Testis (tissue), 2 donors: ENCODE results near the gene NRCAM.

Experiments used
- CTCF ChIP-seq, 3 experiments: fragments of 450-650 bp in 2 of 3; fragments of 200-600 bp in 1 of 3; sonication (generic) in 1 of 3; IDR thresholded peaks; one replicate each; pipeline ENCODE4 v1.5.1; 2016 to 2019; ENCODE audit warnings: antibody characterized with exemption in 3 of 3, mild to moderate bottlenecking in 2 of 3, moderate library complexity in 1 of 3
- POLR2A ChIP-seq: fragments of 450-650 bp; IDR thresholded peaks from one replicate; pipeline ENCODE4 v1.6.1; 2017; ENCODE audit warnings: antibody characterized with exemption, mild to moderate bottlenecking, moderate library complexity

DNA sequence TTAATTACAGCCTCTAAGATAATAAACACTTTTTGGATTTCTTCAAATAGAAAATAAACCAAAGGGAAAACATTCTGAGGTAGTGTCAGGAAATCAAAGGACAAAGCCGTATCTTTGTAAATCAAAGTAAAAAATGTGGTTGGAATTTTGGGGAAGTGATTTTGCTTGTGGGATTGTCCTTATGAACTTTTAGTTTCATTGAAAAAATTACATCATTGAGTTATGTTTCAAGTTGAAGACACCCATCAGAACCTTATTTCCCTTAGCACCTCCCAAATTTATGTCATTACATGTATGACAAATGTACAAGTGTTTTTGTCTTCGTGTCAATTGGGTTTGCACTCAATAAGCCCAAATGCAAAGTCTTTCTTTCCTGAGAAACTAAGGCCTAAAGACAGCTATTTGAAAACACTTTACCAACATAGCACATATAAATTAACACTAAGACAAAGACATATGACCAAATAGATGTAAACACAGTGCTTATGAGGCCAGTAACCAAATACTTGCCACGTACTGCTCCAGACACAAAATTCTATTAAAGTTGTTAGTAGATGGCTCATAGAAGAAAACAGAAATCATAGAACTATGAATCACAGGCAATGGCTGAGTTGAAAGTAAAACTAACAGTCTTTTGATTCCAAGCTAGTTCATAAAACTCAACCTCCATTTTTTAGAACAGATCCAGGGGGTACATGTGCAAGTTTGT lies 299.2 kb downstream of the NRCAM start:
- TF ChIP-seq CTCF (IDR thresholded peaks at IDR 0.05) (no peak), POLR2A (no peak)
